Gastrocnemius medialis (tissue), 4 donors: ENCODE measurements around the gene TGFBR2. TPM values are rescaled to one million over a fixed set of nuclear protein-coding genes. Genes with fewer than 3 reads are reported as not detected.

Experiments
- ATAC-seq, 2 donors: fragments of 150-250 bp; one replicate each; pipeline ENCODE4 v1.9.1; 2016
- DNase-seq, 2 donors: peaks; one replicate each; pipeline ENCODE4 v3.0.0-alpha.2; 2019
- H3K27ac ChIP-seq, 4 donors: fragments of 200-600 bp; sonication (generic); 1 replicate in 1 of 4; 2 replicates in 3 of 4; pipeline ENCODE4 v1.5.1; 2016 to 2018; ENCODE audit warnings: mild to moderate bottlenecking in 2 of 4, moderate library complexity in 1 of 4
- H3K27me3 ChIP-seq, 3 donors: fragments of 200-600 bp; sonication (generic) in 2 of 3; 1 replicate in 1 of 3; 2 replicates in 2 of 3; pipeline versions ENCODE4 v1.5.1 to v1.6.0; 2016 to 2019; ENCODE audit warnings: mild to moderate bottlenecking in 1 of 3, moderate library complexity in 1 of 3
- H3K36me3 ChIP-seq, 2 donors: fragments of 200-600 bp; sonication (generic) in 1 of 2; one replicate each; pipeline ENCODE4 v1.5.1; 2017 to 2018
- H3K4me1 ChIP-seq, 2 donors: fragments of 200-600 bp; sonication (generic) in 1 of 2; one replicate each; pipeline ENCODE4 v1.5.1; 2016 to 2017; ENCODE audit warnings: mild to moderate bottlenecking in 2 of 2
- H3K4me3 ChIP-seq, 4 donors: fragments of 200-600 bp; sonication (generic) in 3 of 4; 1 replicate in 1 of 4; 2 replicates in 3 of 4; pipeline ENCODE4 v1.5.1; 2016 to 2019; ENCODE audit warnings: mild to moderate bottlenecking in 2 of 4
- H3K9me3 ChIP-seq, 3 donors: fragments of 200-600 bp; sonication (generic) in 2 of 3; 1 replicate in 1 of 3; 2 replicates in 2 of 3; pipeline ENCODE4 v1.5.1; 2016 to 2019
- POLR2A ChIP-seq, 2 donors: fragments of 450-650 bp; IDR thresholded peaks; one replicate each; pipeline ENCODE4 v1.6.1; 2017; ENCODE audit warnings: antibody characterized with exemption in 2 of 2, mild to moderate bottlenecking in 2 of 2, moderate library complexity in 2 of 2
- in situ Hi-C, 4 donors: fragments of 200-750 bp; cut with MboI; loops; one replicate each; pipeline versions ENCODE4 v1.15.0 to v1.8.0; 2017; ENCODE audit warnings: low sequenced_read_pairs in 4 of 4
- intact Hi-C: fragments of 100-400 bp; cut with DNase I; formaldehyde crosslinking; loops from one replicate; pipeline ENCODE4 v1.15.1; 2023; ENCODE audit warnings: low total_unique reads
- total RNA-seq, 4 donors: library from RNA; depleted of rRNA; stranded (reverse); fragments of >200 nt; gene quantifications; one replicate each; pipeline versions ENCODE4 v1.1.0 to v1.2.3, GENCODE V29; 2016
- TF ChIP-seq, protein P1 (sequence below), 5 experiments: fragments of 450-650 bp in 3 of 5; fragments of 200-600 bp in 2 of 5; sonication (generic) in 2 of 5; IDR thresholded peaks in 4 of 5; conservative IDR thresholded peaks in 1 of 5; 1 replicate in 4 of 5; 2 replicates in 1 of 5; pipeline ENCODE4 v1.5.1; 2016 to 2019; ENCODE audit warnings: antibody characterized with exemption in 5 of 5, mild to moderate bottlenecking in 3 of 5, moderate library complexity in 3 of 5

Gene TGFBR2
- total RNA-seq, 4 donors from 2014 or later: 38.3 to 53.8 (median 47.2) TPM

DNA sequence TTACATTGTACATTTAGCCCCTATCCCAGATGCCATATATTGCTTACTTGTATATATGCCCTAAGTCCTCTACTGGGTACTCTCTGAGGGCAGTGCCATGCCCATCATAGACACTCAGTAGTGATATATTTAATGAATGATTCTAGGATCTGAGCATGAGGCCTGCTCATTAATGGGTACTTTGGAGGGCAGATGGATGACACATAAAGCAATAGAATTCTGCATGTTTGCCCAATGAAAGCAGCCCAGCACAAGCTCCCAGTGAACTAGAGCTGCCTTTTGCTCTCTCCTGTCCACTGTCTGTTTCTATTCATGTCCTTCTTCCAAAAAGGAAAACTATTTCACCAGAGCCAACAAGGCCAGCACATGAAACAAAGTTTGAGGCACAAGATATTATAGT lies 63.9 kb downstream of the TGFBR2 start:
- Histone ChIP-seq H3K27ac (no peak overlapping the region), H3K36me3 (peaks cover 0 to 17% of the 10 kb centered on the region in 2 donors), H3K4me1 (peaks cover 8 to 10% of the 10 kb centered on the region in 2 donors), H3K9me3 (no peaks in the 10 kb centered on the region), H3K4me3 (no peak overlapping the region), H3K27me3 (no peaks in the 10 kb centered on the region)
- in situ Hi-C loops (no loop called here), intact Hi-C loops (no loop called here)
- DNase-seq: no peak
- TF ChIP-seq, protein P1, sequence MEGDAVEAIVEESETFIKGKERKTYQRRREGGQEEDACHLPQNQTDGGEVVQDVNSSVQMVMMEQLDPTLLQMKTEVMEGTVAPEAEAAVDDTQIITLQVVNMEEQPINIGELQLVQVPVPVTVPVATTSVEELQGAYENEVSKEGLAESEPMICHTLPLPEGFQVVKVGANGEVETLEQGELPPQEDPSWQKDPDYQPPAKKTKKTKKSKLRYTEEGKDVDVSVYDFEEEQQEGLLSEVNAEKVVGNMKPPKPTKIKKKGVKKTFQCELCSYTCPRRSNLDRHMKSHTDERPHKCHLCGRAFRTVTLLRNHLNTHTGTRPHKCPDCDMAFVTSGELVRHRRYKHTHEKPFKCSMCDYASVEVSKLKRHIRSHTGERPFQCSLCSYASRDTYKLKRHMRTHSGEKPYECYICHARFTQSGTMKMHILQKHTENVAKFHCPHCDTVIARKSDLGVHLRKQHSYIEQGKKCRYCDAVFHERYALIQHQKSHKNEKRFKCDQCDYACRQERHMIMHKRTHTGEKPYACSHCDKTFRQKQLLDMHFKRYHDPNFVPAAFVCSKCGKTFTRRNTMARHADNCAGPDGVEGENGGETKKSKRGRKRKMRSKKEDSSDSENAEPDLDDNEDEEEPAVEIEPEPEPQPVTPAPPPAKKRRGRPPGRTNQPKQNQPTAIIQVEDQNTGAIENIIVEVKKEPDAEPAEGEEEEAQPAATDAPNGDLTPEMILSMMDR (IDR thresholded peaks at IDR 0.05 in 4 of 5, conservative IDR thresholded peaks at IDR 0.05 in 1 of 5): no peak
- no peak for TF ChIP-seq POLR2A (IDR thresholded peaks at IDR 0.05)
- ATAC-seq: no peak

DNA sequence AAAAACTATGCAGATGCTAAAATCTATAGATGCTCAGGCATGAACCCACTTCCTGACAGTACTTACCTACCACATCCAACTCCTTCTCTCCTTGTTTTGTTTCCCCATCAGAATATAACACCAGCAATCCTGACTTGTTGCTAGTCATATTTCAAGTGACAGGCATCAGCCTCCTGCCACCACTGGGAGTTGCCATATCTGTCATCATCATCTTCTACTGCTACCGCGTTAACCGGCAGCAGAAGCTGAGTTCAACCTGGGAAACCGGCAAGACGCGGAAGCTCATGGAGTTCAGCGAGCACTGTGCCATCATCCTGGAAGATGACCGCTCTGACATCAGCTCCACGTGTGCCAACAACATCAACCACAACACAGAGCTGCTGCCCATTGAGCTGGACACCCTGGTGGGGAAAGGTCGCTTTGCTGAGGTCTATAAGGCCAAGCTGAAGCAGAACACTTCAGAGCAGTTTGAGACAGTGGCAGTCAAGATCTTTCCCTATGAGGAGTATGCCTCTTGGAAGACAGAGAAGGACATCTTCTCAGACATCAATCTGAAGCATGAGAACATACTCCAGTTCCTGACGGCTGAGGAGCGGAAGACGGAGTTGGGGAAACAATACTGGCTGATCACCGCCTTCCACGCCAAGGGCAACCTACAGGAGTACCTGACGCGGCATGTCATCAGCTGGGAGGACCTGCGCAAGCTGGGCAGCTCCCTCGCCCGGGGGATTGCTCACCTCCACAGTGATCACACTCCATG lies 65.3 kb downstream of the TGFBR2 start:
- in situ Hi-C loops (no loop called here), intact Hi-C loops (no loop called here)
- Histone ChIP-seq H3K9me3 (no peaks in the 10 kb centered on the region), H3K4me3 (no peak overlapping the region), H3K36me3 (peaks cover 0 to 25% of the 10 kb centered on the region in 2 donors), H3K27ac (no peak overlapping the region), H3K27me3 (no peaks in the 10 kb centered on the region), H3K4me1 (no peaks in the 10 kb centered on the region)
- no peak for ATAC-seq
- no peak for DNase-seq
- TF ChIP-seq POLR2A (IDR thresholded peaks at IDR 0.05): no peak
- TF ChIP-seq, protein P1 (IDR thresholded peaks at IDR 0.05 in 4 of 5, conservative IDR thresholded peaks at IDR 0.05 in 1 of 5): no peak

DNA sequence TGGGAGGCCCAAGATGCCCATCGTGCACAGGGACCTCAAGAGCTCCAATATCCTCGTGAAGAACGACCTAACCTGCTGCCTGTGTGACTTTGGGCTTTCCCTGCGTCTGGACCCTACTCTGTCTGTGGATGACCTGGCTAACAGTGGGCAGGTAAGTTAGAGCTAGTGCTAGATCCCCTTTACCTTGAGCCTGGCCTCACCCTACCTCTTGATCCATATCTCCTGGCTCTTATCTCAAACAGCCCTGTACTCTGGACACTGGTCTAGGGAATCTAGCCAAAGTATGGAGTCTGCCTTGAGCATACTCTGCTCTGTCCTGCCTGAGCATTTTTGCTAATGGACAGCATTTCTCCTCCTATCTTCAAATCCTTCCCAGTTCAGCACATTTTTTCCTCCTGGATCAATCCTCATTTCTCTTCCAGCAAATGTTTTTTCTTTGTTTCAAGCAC lies 65.9 kb downstream of the TGFBR2 start:
- H3K27ac ChIP-seq: peak overlapping the region in 2 of 4 donors; percentile 3
- intact Hi-C loops (no loop called here), in situ Hi-C loops (no loop called here)
- H3K9me3 ChIP-seq: no peaks in the 10 kb centered on the region
- no peaks in the 10 kb centered on the region for H3K27me3 ChIP-seq
- H3K36me3 ChIP-seq: peaks cover 0 to 25% of the 10 kb centered on the region in 2 donors
- TF ChIP-seq POLR2A (IDR thresholded peaks at IDR 0.05): no peak
- H3K4me1 ChIP-seq: peaks cover 0 to under 1% of the 10 kb centered on the region in 2 donors
- DNase-seq: no peak
- H3K4me3 ChIP-seq: no peak overlapping the region
- ATAC-seq: no peak

DNA sequence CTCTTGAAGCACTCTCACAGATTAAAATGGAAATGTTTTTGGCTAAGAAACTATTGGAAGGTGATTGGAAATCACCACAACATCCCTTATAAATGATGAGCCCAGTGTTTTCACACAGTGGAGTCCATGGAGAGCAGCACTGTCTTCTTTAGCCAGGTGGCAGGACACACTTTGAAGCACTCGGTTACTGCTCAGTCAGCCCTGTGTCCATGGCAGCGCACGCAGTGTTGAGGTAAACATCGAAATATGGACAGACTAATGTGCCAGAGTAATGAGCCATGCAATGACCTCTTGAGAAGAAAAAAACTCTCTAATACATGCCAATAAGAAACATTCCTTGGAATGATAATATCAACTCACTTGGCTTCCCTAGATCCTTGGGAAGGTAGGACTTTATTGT lies 66.6 kb downstream of the TGFBR2 start:
- intact Hi-C loops: no loop called here
- Histone ChIP-seq H3K4me3 (no peak overlapping the region), H3K27me3 (no peaks in the 10 kb centered on the region), H3K36me3 (peaks cover 0 to 30% of the 10 kb centered on the region in 2 donors), H3K4me1 (peaks cover 0 to 5% of the 10 kb centered on the region in 2 donors), H3K9me3 (no peaks in the 10 kb centered on the region), H3K27ac (peak overlapping the region in 2 of 4 donors; percentile 3 to 5)
- DNase-seq: peak in 1 of 2 donors; percentile 25
- in situ Hi-C loops: no loop called here
- no peak for TF ChIP-seq POLR2A (IDR thresholded peaks at IDR 0.05)
- TF ChIP-seq, protein P1 (IDR thresholded peaks at IDR 0.05 in 4 of 5, conservative IDR thresholded peaks at IDR 0.05 in 1 of 5): no peak
- ATAC-seq: no peak

DNA sequence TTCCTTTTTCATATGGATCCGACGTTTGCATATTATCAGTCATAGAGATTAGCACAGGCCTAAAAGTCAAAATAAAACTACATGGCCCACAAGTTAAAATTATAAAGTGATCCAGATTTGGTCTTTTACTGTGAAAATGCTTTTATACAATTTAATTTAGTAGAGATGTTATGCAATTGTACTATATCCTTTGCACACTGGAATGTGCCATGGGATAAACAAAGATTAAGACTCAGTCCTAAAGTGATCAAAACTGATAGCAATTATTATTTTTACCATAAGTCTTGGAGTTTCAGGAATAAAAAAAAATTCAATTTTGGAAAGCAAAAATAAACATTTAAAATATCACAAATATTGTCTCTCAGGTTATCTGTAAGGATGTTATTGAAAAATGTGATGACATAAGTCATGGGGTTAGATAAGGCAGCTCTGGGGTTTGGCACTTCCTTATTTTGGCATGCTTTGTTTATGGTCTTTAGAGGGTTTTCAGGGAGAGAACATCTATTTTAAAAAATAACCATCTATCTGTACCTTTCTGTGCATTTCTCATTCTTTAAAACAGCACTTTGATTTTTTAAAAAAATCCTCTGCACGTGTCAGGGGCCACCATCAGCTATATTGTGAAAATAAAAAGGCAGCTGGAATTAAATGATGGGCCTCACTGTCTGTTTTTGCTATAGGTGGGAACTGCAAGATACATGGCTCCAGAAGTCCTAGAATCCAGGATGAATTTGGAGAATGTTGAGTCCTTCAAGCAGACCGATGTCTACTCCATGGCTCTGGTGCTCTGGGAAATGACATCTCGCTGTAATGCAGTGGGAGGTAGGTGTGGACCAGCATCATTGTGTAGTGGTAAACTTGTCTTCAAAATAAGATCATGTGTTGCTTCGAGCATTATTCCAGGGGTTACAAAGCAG lies 67.3 kb downstream of the TGFBR2 start:
- peaks cover 0 to 5% of the 10 kb centered on the region in 2 donors for H3K4me1 ChIP-seq
- in situ Hi-C loops: no loop called here
- ATAC-seq: no peak
- intact Hi-C loops: no loop called here
- H3K27me3 ChIP-seq: no peaks in the 10 kb centered on the region
- peaks cover 0 to 30% of the 10 kb centered on the region in 2 donors for H3K36me3 ChIP-seq
- no peak overlapping the region for H3K4me3 ChIP-seq
- no peak for TF ChIP-seq POLR2A (IDR thresholded peaks at IDR 0.05)
- TF ChIP-seq, protein P1 (IDR thresholded peaks at IDR 0.05 in 4 of 5, conservative IDR thresholded peaks at IDR 0.05 in 1 of 5): no peak
- no peaks in the 10 kb centered on the region for H3K9me3 ChIP-seq
- no peak for DNase-seq
- H3K27ac ChIP-seq: peak overlapping the region in 1 of 4 donors; percentile 5
